Measurements from ENCODE around the gene NT5DC1.

Gene NT5DC1

DNA sequence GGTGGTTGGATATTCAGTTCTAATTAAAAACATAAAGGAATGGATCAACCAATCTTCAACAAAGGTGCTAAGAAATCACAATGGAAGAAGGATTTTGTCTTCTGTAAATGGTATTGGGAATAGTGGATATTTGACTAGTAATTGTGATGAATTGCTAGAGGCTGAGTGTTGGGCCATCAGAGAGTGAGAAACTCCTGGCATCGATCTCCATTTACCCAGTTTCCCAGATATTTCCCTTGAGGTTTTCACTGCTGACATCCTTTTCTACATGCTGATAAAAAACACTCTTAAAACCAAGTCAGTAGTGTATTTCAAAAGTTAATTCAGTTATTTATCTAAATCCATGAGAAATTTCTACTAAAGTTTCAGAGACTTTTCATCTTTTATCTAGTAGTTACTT, 65.7 kb downstream of the NT5DC1 start:
- no peak overlapping the region for H3K4me3 ChIP-seq (ENCODE audit: low read depth, low read length)
- ChIA-PET POLR2A (no interaction called here), CTCF (no interaction called here)
- DNase-seq (ENCODE audit: low read depth, low spot score), result no peak
- TF ChIP-seq, protein P1, sequence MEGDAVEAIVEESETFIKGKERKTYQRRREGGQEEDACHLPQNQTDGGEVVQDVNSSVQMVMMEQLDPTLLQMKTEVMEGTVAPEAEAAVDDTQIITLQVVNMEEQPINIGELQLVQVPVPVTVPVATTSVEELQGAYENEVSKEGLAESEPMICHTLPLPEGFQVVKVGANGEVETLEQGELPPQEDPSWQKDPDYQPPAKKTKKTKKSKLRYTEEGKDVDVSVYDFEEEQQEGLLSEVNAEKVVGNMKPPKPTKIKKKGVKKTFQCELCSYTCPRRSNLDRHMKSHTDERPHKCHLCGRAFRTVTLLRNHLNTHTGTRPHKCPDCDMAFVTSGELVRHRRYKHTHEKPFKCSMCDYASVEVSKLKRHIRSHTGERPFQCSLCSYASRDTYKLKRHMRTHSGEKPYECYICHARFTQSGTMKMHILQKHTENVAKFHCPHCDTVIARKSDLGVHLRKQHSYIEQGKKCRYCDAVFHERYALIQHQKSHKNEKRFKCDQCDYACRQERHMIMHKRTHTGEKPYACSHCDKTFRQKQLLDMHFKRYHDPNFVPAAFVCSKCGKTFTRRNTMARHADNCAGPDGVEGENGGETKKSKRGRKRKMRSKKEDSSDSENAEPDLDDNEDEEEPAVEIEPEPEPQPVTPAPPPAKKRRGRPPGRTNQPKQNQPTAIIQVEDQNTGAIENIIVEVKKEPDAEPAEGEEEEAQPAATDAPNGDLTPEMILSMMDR (IDR thresholded peaks at IDR 0.05; ENCODE audit: insufficient read depth, low read length, missing control alignments), result no peak

DNA sequence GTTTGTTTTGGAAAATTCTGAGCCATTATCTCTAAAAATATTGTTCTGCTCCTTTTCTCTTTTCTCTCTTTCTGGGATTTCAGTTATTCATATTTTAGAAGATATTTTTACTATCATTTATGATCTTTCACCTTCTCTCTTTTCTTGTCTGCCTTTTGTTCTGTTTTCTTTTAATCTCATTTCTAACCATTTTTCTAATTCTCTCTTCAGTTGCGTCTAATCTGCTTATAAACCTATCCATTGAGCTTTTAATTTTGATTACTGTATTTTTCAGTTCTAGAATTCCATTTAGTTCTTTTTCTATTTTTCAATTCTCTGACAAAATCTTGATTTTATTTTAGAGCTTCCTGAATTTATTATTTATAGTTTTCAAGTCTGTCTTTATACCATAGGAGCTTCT, 67.5 kb downstream of the NT5DC1 start:
- no peak overlapping the region for H3K4me3 ChIP-seq (ENCODE audit: low read depth, low read length)
- no peak for DNase-seq (ENCODE audit: low read depth, low spot score)
- TF ChIP-seq, protein P1 (IDR thresholded peaks at IDR 0.05; ENCODE audit: insufficient read depth, low read length, missing control alignments), result no peak
- ChIA-PET POLR2A (no interaction called here), CTCF (no interaction called here)

DNA sequence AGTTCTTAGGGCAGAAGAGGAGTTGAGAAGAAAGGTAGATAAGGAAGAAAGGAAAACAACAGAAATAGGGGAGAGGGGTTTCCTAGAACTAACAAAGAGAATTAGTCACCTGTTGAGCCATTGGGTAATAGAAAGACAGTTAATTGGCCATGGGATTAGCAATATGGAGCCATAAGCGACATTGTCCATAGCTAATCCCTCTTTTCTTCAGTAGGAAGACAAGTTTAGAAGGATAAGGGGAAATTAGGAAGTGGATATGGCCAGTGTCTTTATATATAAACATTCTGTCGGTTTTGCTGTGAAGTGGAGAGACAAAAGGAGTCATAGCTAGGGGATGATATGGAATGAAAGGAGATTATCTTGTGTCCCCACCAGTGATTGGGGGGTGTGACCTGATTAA, 69.2 kb downstream of the NT5DC1 start:
- H3K4me3 ChIP-seq (ENCODE audit: low read depth, low read length), result no peak overlapping the region
- TF ChIP-seq, protein P1 (IDR thresholded peaks at IDR 0.05; ENCODE audit: insufficient read depth, low read length, missing control alignments), result no peak
- DNase-seq (ENCODE audit: low read depth, low spot score), result no peak
- CTCF ChIA-PET, result no interaction called here
- POLR2A ChIA-PET, result no interaction called here

DNA sequence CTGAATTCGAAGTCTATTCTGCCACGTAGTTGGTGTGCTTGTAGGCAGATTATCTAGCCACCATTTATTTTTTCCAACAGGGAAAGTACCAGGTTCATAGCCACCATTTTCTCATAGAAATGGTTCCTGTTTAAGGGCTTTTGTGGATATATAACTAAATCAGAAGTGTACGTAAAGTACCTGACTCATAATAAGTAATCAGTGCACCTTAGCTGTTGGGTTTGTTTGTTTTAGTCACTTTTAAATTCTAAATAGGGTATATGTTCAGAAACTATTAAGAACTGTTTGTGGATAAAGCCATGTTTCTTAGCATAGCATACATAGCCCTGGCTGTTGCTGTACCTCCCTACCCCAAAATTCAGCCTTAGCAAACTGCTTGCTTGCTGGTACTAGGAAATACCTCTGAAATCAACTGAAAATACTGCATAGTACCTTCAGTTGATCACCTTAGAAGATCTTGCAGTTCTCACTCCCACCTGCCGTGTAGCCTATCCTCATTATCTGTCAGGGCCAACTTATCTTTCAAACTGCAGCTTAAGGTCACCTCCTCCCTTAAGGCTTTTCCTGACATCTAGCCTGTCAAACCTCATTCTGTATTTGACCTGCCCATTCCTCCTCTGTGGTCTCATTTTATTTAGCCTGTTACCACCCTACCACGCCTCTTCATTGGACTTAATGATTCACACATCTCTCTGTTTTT, 69.9 kb downstream of the NT5DC1 start:
- no peak overlapping the region for H3K4me3 ChIP-seq (ENCODE audit: low read depth, low read length)
- TF ChIP-seq, protein P1 (IDR thresholded peaks at IDR 0.05; ENCODE audit: insufficient read depth, low read length, missing control alignments), result no peak
- ChIA-PET POLR2A (no interaction called here), CTCF (no interaction called here)
- no peak for DNase-seq (ENCODE audit: low read depth, low spot score)

DNA sequence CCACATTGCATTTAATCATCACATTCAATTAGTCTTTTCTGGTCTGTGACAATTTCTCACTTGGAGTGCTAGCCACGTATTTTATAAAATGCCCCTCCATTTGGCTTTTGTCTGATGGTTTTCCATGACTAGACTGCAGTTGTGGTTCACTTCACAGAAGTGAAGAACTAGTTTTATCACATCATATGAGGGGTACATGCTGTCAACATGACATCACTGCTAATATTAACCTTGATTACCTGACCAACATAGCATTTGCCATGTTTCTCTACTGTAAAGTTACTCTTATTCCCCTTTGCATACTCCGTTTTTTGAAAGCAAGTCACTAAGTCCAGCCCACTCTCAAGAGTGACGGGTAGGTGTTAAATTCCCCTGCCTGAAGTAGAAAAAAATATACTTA, 73.3 kb downstream of the NT5DC1 start:
- POLR2A ChIA-PET, result no interaction called here
- H3K4me3 ChIP-seq (ENCODE audit: low read depth, low read length), result no peak overlapping the region
- DNase-seq (ENCODE audit: low read depth, low spot score), result no peak
- CTCF ChIA-PET, result no interaction called here
- TF ChIP-seq, protein P1 (IDR thresholded peaks at IDR 0.05; ENCODE audit: insufficient read depth, low read length, missing control alignments), result no peak

DNA sequence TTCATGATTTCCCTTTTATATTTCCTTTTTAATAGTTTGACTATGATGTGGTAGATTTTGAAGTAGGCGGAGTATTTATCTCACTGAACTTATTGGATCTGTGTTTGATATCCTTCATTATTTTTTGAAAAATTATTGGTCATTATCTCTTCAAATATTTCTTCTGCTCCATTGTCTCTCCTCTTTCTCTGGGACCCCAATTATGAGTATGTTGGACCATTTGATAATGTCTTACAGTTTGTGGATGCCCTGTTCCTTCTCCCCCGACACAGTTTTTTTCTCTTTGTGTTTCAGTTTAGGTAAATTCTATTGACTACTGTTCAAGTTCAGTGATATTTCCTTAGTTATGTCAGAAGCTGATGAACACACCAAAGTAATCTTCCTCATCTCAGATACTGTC, 74.7 kb downstream of the NT5DC1 start:
- DNase-seq (ENCODE audit: low read depth, low spot score), result no peak
- POLR2A ChIA-PET, result no interaction called here
- TF ChIP-seq, protein P1 (IDR thresholded peaks at IDR 0.05; ENCODE audit: insufficient read depth, low read length, missing control alignments), result no peak
- CTCF ChIA-PET, result interaction anchor here (1.8 kb wide), 1 partner anchor 11 kb away, joined by 4 read pairs; no protein-coding TSS in a partner anchor
- H3K4me3 ChIP-seq (ENCODE audit: low read depth, low read length), result no peak overlapping the region

All from AG04449 (cell line).